GM23338 (cell line): ENCODE measurements around the gene ASPHD1. TPM values are rescaled to one million over a fixed set of nuclear protein-coding genes. Genes with fewer than 3 reads are reported as not detected.

Experiments used
- ATAC-seq: fragments of 200-7000 bp; cut with Tn5 transposase; 3 replicates; pipeline ENCODE4 v1.9.1; 2020
- DNase-seq: peaks from one replicate; pipeline ENCODE4 v3.0.0-alpha.2; 2015; ENCODE audit warnings: low spot score
- H2AFZ ChIP-seq: fragments of 200-600 bp; sonication (generic); 2 replicates; pipeline ENCODE4 v1.8.0; 2016; ENCODE audit warnings: antibody characterized with exemption, mild to moderate bottlenecking, moderate library complexity
- H3F3A ChIP-seq: fragments of 200-600 bp; sonication (generic); replicated peaks from 2 replicates; pipeline ENCODE4 v1.8.0; 2017; ENCODE audit warnings: antibody characterized with exemption, mixed run types, low read depth
- H3K27ac ChIP-seq: fragments of 200-600 bp; sonication (generic); 2 replicates; pipeline ENCODE4 v1.6.1; 2016; ENCODE audit warnings: low read depth
- H3K27me3 ChIP-seq: fragments of 200-600 bp; sonication (generic); 2 replicates; pipeline ENCODE4 v1.8.0; 2016; ENCODE audit warnings: mild to moderate bottlenecking, mixed run types, moderate library complexity; ENCODE audit not compliant: insufficient read depth
- H3K36me3 ChIP-seq: fragments of 200-600 bp; sonication (generic); 2 replicates; pipeline ENCODE4 v1.8.0; 2016; ENCODE audit warnings: mild to moderate bottlenecking; ENCODE audit not compliant: insufficient read depth
- H3K4me1 ChIP-seq: fragments of 200-600 bp; sonication (generic); 2 replicates; pipeline ENCODE4 v1.8.0; 2016; ENCODE audit warnings: mild to moderate bottlenecking, moderate library complexity; ENCODE audit not compliant: insufficient read depth
- H3K4me2 ChIP-seq: fragments of 200-600 bp; sonication (generic); 2 replicates; pipeline ENCODE4 v1.7.1; 2017; ENCODE audit warnings: mixed run types
- H3K4me3 ChIP-seq: fragments of 200-600 bp; sonication (generic); 2 replicates; pipeline ENCODE4 v1.6.1; 2016; ENCODE audit warnings: mixed run types
- H3K79me2 ChIP-seq: fragments of 200-600 bp; sonication (generic); replicated peaks from 2 replicates; pipeline ENCODE4 v1.8.0; 2017; ENCODE audit warnings: mild to moderate bottlenecking; ENCODE audit not compliant: insufficient read depth
- H3K9me2 ChIP-seq: fragments of 200-600 bp; sonication (generic); 2 replicates; pipeline ENCODE4 v1.8.0; 2017; ENCODE audit not compliant: insufficient read depth
- H4K20me1 ChIP-seq: fragments of 200-600 bp; sonication (generic); replicated peaks from 2 replicates; pipeline ENCODE4 v1.8.0; 2017; ENCODE audit warnings: mild to moderate bottlenecking; ENCODE audit not compliant: insufficient read depth
- H3K27ac Mint-ChIP-seq: 2 replicates; pipeline ENCODE4 v1.8.0; 2020; ENCODE audit warnings: inconsistent platforms, mild to moderate bottlenecking, moderate library complexity, mixed read lengths
- H3K27me3 Mint-ChIP-seq: 3 replicates; pipeline ENCODE4 v1.8.0; 2022; ENCODE audit warnings: low read depth, mild to moderate bottlenecking, moderate library complexity, mixed read lengths, inconsistent platforms; ENCODE audit not compliant: insufficient read depth, poor library complexity
- H3K36me3 Mint-ChIP-seq: 3 replicates; pipeline ENCODE4 v1.8.0; 2021; ENCODE audit warnings: low read depth, mild to moderate bottlenecking, inconsistent platforms, moderate library complexity, mixed read lengths
- H3K4me1 Mint-ChIP-seq: 3 replicates; pipeline ENCODE4 v1.8.0; 2020; ENCODE audit warnings: mild to moderate bottlenecking, inconsistent platforms, mixed read lengths
- H3K4me3 Mint-ChIP-seq: 3 replicates; pipeline ENCODE4 v1.8.0; 2021; ENCODE audit warnings: moderate library complexity, mild to moderate bottlenecking, inconsistent platforms, mixed read lengths
- H3K9me3 Mint-ChIP-seq: 3 replicates; pipeline ENCODE4 v1.8.0; 2020; ENCODE audit warnings: moderate library complexity, mild to moderate bottlenecking, inconsistent platforms, mixed read lengths
- CREB1 ChIP-seq: fragments of 250-450 bp; sonication (Bioruptor Pico); IDR thresholded peaks from 2 replicates; pipeline ENCODE4 v1.5.0; 2020; ENCODE audit warnings: low read depth, mild to moderate bottlenecking, moderate library complexity
- EZH2 ChIP-seq: fragments of 200-600 bp; sonication (generic); IDR thresholded peaks from one replicate; pipeline ENCODE4 v1.8.0; 2017; ENCODE audit warnings: antibody characterized with exemption, mild to moderate bottlenecking, low read depth; ENCODE audit not compliant: unreplicated experiment
- EZH2phosphoT487 ChIP-seq: fragments of 200-600 bp; sonication (generic); IDR thresholded peaks from one replicate; pipeline ENCODE4 v1.8.1; 2018; ENCODE audit warnings: antibody characterized with exemption; ENCODE audit not compliant: unreplicated experiment
- JUNB ChIP-seq: IDR thresholded peaks from one replicate; pipeline ENCODE4 v1.6.1; 2016; ENCODE audit warnings: antibody characterized with exemption; ENCODE audit not compliant: unreplicated experiment
- NANOG ChIP-seq: IDR thresholded peaks from 2 replicates; pipeline ENCODE4 v1.6.1; 2016; ENCODE audit warnings: antibody characterized with exemption, borderline replicate concordance
- POLR2AphosphoS5 ChIP-seq: IDR thresholded peaks from 2 replicates; pipeline ENCODE4 v1.6.1; 2016; ENCODE audit warnings: antibody characterized with exemption, low read depth
- STAT1 ChIP-seq: IDR thresholded peaks from one replicate; pipeline ENCODE4 v1.6.1; 2016; ENCODE audit warnings: antibody characterized with exemption; ENCODE audit not compliant: unreplicated experiment
- ZNF114 ChIP-seq: fragments of 250-450 bp; sonication (Bioruptor Pico); IDR thresholded peaks from 2 replicates; pipeline ENCODE4 v1.5.0; 2020; ENCODE audit warnings: mild to moderate bottlenecking, moderate library complexity
- ZNF331 ChIP-seq: fragments of 250-450 bp; sonication (Bioruptor Pico); IDR thresholded peaks from 2 replicates; pipeline ENCODE4 v1.5.0; 2020; ENCODE audit warnings: low read depth, mild to moderate bottlenecking, moderate library complexity
- polyA plus RNA-seq: library from polyadenylated mRNA; unstranded; fragments of >200 nt; fragmentation: Nextera tagmentation; extraction: Ambion mirVana; gene quantifications from 2 replicates; pipeline ENCODE4 v1.2.1, GENCODE V29; 2016
- total RNA-seq: library from RNA; depleted of rRNA; stranded (reverse); fragments of >200 nt; shearing (Covaris generic); gene quantifications from 2 replicates; pipeline ENCODE4 v1.2.3, GENCODE V29; 2014
- TF ChIP-seq, protein P1 (sequence below): fragments of 250-450 bp; sonication (Bioruptor Pico); IDR thresholded peaks from 2 replicates; pipeline ENCODE4 v1.5.0; 2020; ENCODE audit warnings: mild to moderate bottlenecking, moderate library complexity
- TF ChIP-seq, protein P2 (sequence below): IDR thresholded peaks from one replicate; pipeline ENCODE4 v1.6.1; 2018; ENCODE audit warnings: antibody characterized with exemption; ENCODE audit not compliant: unreplicated experiment
- TF ChIP-seq, protein P3 (sequence below), 2 experiments: fragments of 200-600 bp in 1 of 2; sonication (generic) in 1 of 2; conservative IDR thresholded peaks; 2 replicates each; pipeline versions ENCODE4 v1.5.1 to v1.6.1; 2016 to 2017; ENCODE audit warnings: antibody characterized with exemption in 2 of 2, low read depth in 2 of 2, mild to moderate bottlenecking in 2 of 2, moderate library complexity in 1 of 2
- TF ChIP-seq, protein P4 (sequence below): IDR thresholded peaks from 2 replicates; pipeline ENCODE4 v1.6.1; 2016; ENCODE audit warnings: antibody characterized with exemption

ASPHD1 gene
- total and polyA plus RNA-seq, 2 experiments from 2014 or later: 15.5 to 20.6 TPM

DNA sequence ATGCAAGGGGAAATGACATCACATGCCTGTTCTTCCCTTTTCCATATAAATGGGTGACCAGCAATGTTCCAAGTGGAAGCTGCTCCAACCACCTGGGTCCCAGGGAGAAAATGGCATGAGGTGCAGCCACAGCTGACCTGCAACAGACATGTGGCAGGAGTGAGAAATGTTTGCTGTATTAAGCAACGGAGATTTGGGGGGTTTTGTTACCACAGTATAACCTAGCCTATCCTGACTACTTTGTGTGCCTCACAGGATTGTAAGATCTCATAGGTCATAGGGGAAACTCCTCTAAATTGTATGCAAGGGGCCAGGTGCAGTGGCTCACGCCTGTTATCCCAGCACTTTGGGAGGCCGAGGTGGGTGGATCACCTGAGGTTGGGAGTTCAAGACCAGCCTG, 49.3 kb upstream of the ASPHD1 start:
- Histone ChIP-seq H3K4me2 (no peak overlapping the region), H3K4me3 (no peak overlapping the region), H3K9me2 (no peaks in the 10 kb centered on the region), H3K79me2 (no peaks in the 10 kb centered on the region), H4K20me1 (no peaks in the 10 kb centered on the region), H3F3A (0 out of 2 replicates have a peak, but pooled peaks cover 3% of the 10 kb centered on the region), H3K27me3 (no peaks in the 10 kb centered on the region), H3K36me3 (no peaks in the 10 kb centered on the region), H3K4me1 (no peaks in the 10 kb centered on the region), H2AFZ (no peak overlapping the region), H3K27ac (no peak overlapping the region)
- DNase-seq: no peak
- Mint-ChIP-seq H3K9me3 (no peaks in the 10 kb centered on the region; the same call in 2 of the 3 replicates), H3K27me3 (peaks cover 8% of the 10 kb centered on the region), H3K4me3 (no peak overlapping the region), H3K36me3 (no peaks in the 10 kb centered on the region; the same call in 2 of the 3 replicates), H3K27ac (no peak overlapping the region), H3K4me1 (peaks cover 13% of the 10 kb centered on the region)
- no peak for ATAC-seq
- TF ChIP-seq ZNF114 (CRISPR knock-in tag) (no peak), STAT1 (no peak), EZH2 (no peak), EZH2phosphoT487 (no peak), ZNF331 (CRISPR knock-in tag) (no peak), CREB1 (no peak), NANOG (no peak), POLR2AphosphoS5 (no peak), JUNB (no peak)
- TF ChIP-seq, protein P1, sequence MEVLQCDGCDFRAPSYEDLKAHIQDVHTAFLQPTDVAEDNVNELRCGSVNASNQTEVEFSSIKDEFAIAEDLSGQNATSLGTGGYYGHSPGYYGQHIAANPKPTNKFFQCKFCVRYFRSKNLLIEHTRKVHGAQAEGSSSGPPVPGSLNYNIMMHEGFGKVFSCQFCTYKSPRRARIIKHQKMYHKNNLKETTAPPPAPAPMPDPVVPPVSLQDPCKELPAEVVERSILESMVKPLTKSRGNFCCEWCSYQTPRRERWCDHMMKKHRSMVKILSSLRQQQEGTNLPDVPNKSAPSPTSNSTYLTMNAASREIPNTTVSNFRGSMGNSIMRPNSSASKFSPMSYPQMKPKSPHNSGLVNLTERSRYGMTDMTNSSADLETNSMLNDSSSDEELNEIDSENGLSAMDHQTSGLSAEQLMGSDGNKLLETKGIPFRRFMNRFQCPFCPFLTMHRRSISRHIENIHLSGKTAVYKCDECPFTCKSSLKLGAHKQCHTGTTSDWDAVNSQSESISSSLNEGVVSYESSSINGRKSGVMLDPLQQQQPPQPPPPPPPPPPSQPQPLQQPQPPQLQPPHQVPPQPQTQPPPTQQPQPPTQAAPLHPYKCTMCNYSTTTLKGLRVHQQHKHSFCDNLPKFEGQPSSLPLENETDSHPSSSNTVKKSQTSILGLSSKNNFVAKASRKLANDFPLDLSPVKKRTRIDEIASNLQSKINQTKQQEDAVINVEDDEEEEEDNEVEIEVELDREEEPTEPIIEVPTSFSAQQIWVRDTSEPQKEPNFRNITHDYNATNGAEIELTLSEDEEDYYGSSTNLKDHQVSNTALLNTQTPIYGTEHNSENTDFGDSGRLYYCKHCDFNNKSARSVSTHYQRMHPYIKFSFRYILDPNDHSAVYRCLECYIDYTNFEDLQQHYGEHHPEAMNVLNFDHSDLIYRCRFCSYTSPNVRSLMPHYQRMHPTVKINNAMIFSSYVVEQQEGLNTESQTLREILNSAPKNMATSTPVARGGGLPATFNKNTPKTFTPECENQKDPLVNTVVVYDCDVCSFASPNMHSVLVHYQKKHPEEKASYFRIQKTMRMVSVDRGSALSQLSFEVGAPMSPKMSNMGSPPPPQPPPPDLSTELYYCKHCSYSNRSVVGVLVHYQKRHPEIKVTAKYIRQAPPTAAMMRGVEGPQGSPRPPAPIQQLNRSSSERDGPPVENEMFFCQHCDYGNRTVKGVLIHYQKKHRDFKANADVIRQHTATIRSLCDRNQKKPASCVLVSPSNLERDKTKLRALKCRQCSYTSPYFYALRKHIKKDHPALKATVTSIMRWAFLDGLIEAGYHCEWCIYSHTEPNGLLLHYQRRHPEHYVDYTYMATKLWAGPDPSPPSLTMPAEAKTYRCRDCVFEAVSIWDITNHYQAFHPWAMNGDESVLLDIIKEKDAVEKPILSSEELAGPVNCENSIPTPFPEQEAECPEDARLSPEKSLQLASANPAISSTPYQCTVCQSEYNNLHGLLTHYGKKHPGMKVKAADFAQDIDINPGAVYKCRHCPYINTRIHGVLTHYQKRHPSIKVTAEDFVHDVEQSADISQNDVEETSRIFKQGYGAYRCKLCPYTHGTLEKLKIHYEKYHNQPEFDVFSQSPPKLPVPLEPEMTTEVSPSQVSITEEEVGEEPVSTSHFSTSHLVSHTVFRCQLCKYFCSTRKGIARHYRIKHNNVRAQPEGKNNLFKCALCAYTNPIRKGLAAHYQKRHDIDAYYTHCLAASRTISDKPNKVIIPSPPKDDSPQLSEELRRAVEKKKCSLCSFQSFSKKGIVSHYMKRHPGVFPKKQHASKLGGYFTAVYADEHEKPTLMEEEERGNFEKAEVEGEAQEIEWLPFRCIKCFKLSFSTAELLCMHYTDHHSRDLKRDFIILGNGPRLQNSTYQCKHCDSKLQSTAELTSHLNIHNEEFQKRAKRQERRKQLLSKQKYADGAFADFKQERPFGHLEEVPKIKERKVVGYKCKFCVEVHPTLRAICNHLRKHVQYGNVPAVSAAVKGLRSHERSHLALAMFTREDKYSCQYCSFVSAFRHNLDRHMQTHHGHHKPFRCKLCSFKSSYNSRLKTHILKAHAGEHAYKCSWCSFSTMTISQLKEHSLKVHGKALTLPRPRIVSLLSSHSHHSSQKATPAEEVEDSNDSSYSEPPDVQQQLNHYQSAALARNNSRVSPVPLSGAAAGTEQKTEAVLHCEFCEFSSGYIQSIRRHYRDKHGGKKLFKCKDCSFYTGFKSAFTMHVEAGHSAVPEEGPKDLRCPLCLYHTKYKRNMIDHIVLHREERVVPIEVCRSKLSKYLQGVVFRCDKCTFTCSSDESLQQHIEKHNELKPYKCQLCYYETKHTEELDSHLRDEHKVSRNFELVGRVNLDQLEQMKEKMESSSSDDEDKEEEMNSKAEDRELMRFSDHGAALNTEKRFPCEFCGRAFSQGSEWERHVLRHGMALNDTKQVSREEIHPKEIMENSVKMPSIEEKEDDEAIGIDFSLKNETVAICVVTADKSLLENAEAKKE (CRISPR knock-in tag): no peak
- TF ChIP-seq, protein P2, sequence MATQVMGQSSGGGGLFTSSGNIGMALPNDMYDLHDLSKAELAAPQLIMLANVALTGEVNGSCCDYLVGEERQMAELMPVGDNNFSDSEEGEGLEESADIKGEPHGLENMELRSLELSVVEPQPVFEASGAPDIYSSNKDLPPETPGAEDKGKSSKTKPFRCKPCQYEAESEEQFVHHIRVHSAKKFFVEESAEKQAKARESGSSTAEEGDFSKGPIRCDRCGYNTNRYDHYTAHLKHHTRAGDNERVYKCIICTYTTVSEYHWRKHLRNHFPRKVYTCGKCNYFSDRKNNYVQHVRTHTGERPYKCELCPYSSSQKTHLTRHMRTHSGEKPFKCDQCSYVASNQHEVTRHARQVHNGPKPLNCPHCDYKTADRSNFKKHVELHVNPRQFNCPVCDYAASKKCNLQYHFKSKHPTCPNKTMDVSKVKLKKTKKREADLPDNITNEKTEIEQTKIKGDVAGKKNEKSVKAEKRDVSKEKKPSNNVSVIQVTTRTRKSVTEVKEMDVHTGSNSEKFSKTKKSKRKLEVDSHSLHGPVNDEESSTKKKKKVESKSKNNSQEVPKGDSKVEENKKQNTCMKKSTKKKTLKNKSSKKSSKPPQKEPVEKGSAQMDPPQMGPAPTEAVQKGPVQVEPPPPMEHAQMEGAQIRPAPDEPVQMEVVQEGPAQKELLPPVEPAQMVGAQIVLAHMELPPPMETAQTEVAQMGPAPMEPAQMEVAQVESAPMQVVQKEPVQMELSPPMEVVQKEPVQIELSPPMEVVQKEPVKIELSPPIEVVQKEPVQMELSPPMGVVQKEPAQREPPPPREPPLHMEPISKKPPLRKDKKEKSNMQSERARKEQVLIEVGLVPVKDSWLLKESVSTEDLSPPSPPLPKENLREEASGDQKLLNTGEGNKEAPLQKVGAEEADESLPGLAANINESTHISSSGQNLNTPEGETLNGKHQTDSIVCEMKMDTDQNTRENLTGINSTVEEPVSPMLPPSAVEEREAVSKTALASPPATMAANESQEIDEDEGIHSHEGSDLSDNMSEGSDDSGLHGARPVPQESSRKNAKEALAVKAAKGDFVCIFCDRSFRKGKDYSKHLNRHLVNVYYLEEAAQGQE: no peak
- TF ChIP-seq, protein P3, sequence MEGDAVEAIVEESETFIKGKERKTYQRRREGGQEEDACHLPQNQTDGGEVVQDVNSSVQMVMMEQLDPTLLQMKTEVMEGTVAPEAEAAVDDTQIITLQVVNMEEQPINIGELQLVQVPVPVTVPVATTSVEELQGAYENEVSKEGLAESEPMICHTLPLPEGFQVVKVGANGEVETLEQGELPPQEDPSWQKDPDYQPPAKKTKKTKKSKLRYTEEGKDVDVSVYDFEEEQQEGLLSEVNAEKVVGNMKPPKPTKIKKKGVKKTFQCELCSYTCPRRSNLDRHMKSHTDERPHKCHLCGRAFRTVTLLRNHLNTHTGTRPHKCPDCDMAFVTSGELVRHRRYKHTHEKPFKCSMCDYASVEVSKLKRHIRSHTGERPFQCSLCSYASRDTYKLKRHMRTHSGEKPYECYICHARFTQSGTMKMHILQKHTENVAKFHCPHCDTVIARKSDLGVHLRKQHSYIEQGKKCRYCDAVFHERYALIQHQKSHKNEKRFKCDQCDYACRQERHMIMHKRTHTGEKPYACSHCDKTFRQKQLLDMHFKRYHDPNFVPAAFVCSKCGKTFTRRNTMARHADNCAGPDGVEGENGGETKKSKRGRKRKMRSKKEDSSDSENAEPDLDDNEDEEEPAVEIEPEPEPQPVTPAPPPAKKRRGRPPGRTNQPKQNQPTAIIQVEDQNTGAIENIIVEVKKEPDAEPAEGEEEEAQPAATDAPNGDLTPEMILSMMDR (conservative IDR thresholded peaks at IDR 0.05; ENCODE audit: low read depth in 2 of 2): no peak
- TF ChIP-seq, protein P4, sequence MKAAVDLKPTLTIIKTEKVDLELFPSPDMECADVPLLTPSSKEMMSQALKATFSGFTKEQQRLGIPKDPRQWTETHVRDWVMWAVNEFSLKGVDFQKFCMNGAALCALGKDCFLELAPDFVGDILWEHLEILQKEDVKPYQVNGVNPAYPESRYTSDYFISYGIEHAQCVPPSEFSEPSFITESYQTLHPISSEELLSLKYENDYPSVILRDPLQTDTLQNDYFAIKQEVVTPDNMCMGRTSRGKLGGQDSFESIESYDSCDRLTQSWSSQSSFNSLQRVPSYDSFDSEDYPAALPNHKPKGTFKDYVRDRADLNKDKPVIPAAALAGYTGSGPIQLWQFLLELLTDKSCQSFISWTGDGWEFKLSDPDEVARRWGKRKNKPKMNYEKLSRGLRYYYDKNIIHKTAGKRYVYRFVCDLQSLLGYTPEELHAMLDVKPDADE: no peak
